Hematopoietic multipotent progenitor cell treated with erythropoietin and hydrocortisone succinate and interleukin-3 and kit ligand, for 17 days (in vitro differentiated cells): ENCODE results near the gene ADAM8.

Experiments used
- DNase-seq: peaks from one replicate; pipeline ENCODE4 v3.0.0-alpha.2; 2015; ENCODE audit warnings: low spot score

Gene ADAM8

GRCh38 chr10:133281628-133282372 is 5.1 kb upstream of the ADAM8 start:
- no peak for DNase-seq

GRCh38 chr10:133281084-133281483 is 4.4 kb upstream of the ADAM8 start:
- no peak for DNase-seq

- DNase-seq: no peak
These were observed 3.9 kb upstream of the ADAM8 start for GRCh38 chr10:133280391-133281059.

DNA sequence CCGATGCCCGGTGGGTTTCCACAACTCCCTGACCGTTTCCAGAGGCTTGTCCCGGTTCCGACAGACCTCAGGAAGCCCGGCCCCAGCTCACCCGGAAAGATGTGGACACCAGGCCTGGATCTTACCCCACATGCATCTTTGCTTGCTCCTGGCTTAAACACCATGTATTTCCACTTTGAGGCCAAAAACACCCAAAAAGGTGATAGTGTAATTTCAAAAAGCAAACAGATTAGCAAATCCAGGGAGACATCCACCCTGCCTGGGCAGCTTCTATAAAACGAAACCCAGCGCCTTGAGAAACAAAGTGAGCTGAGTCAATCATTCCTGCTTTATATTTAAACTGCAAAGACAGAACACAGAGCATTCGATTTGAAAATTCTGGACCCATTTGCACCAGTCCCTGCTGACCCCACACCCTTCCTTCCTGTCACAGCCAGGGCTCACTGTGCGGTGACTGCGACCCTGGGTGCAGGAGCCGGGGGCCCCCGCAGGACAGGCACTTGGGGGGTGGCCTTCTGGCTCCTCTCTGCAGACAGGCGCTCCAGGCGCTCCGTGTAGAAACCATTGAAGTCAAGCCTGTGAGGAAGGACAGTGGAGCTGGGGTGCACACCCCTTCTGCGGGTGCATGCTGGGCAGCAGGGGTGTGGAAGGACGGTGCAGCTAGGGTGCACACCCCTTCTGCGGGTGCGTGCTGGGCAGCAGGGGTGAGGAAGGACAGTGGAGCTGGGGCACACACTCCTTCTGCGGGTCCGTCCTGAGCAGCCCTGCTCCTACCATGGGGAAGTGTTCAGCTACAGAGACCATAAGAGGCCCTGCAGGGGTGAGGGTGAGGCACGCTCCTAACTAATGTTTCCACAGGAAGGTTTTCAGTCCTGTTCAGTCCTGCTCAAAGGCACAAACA is 2.9 kb upstream of the ADAM8 start:
- no peak for DNase-seq

- peak; percentile 82 for DNase-seq
These were observed 2.1 kb upstream of the ADAM8 start for GRCh38 chr10:133278577-133279265.

- no peak for DNase-seq
These were observed 1.4 kb upstream of the ADAM8 start for GRCh38 chr10:133277993-133278576.

GRCh38 chr10:133277277-133277992 is 767 bp upstream of the ADAM8 start:
- no peak for DNase-seq

- no peak for DNase-seq
These were observed 601 bp downstream of the ADAM8 start for GRCh38 chr10:133276100-133276434.

DNA sequence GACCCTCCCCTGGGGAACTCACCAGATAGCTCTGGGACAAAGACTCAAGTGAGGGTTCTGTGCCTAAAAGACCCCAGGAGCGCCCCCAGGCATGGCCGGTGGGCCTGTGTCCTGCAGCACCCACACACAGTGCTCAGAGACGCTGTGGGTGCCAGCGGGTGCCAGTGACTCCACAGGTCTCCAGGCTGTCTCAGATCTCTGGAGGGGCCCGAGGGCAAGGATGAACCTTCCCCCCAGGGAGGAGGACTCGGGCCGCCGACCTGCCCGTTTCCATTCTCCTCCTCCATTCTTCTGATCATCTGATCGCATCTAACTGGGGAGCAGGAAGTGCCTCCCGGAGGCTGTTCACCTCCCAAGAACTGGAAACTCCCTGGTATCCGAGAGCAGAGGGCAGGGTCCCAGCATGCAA is 980 bp downstream of the ADAM8 start:
- no peak for DNase-seq

GRCh38 chr10:133274751-133275683 is 1.7 kb downstream of the ADAM8 start:
- DNase-seq: no peak

- DNase-seq: no peak
These were observed 3.0 kb downstream of the ADAM8 start for GRCh38 chr10:133273534-133274143.

GRCh38 chr10:133272964-133273420 is 3.7 kb downstream of the ADAM8 start:
- no peak for DNase-seq

- no peak for DNase-seq
These were observed 4.2 kb downstream of the ADAM8 start for GRCh38 chr10:133272301-133272963.

DNA sequence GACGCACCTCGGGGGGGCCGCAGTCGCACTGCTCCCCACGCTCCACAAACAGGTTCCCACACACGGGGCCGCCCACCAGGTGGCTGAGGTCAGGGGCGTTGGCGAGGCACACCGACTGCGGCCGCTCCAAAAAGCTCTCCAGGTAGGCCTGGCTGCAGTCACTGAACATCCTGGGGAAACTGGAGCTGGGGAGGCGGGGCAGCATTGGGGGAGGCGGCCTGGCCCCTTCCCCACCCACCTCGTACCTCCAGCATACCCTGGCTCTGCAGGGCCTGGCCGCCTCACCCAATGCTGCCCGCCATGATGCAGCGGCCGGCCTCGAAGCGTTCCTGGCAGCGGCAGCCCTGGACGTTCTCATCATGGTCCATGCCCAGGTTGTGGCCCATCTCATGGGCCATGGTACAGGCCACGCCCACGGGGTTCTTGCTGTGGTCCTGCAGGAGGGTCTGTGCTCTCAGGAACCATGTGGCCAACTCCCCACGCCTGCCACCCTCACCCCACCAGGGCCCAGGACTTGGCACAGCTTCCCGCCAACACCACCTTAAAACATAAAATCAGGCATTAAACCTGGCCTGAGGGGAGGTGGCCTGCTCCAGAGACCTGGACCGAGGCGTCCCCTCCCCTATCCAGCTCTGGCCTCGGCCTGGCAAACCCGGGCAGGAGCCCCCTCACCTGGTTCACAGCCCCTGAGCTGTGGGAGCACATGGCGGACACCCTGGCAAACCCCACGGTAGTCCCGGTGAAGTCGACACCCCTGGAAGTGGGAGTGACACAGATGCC is 5.0 kb downstream of the ADAM8 start:
- no peak for DNase-seq

- no peak for DNase-seq
These were observed 5.8 kb downstream of the ADAM8 start for GRCh38 chr10:133270773-133271297.

DNA sequence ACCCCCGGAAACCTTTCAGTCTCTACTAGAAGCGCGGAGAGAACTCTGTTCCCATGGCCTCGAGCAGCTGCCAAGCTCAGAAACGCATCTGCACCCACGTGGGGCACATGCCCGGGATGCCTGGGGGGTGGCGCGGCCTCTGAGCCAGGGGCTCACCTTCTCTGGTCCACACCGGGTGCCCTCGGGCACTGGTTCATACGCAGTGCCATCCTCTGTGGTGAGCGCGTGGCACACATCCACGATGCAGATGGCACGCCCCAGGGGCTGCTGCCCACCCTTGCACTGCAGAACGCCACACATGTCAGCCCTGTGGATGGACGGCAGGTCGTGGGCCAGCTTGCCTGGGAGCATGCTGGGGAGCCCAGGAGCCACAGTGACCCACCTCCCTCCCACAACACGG is 6.5 kb downstream of the ADAM8 start:
- DNase-seq: no peak

GRCh38 chr10:133269367-133269766 is 7.3 kb downstream of the ADAM8 start:
- DNase-seq: no peak

DNA sequence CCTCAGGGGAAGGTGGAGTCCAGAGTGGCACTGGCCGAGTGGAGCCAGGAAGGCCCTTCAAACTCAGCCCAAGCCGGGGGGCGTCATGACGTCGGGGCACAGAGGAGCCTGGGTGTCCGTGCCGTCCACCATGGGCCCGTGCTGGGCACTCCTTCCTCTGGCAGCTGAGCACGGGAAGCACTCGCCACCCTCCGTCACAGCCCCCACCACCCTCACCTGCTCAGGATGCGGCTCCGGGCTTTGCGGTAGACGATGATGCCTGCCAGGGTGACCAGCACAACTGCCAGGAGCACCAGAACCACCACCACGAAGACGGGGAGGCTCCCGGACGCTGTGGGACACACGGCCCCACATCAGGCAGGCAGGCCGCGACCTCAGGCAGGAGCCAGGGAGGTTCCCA is 8.1 kb downstream of the ADAM8 start:
- no peak for DNase-seq
